Heart right ventricle (tissue), 16 donors: ENCODE results near the gene EIF1AD. TPM values are rescaled to one million over a fixed set of nuclear protein-coding genes. Genes with fewer than 3 reads are reported as not detected.

Experiments
- ATAC-seq, 8 donors: fragments of 200-7000 bp; cut with Tn5 transposase; one replicate each; pipeline ENCODE4 v1.9.1; 2020; ENCODE audit warnings: mild to moderate bottlenecking in 8 of 8, moderate library complexity in 8 of 8, moderate number of reproducible peaks in 1 of 8
- DNase-seq, 2 donors: peaks; one replicate each; pipeline ENCODE4 v3.0.0-alpha.2; 2020
- H3K27ac ChIP-seq, 10 donors: fragments of 200-600 bp; sonication (generic) in 2 of 10; one replicate each; pipeline versions ENCODE4 v1.5.0 to v1.8.0; 2020 to 2022; ENCODE audit warnings: mild to moderate bottlenecking in 3 of 10
- H3K27me3 ChIP-seq, 7 donors: fragments of 200-600 bp; one replicate each; pipeline ENCODE4 v1.8.0; 2021 to 2022; ENCODE audit warnings: mild to moderate bottlenecking in 2 of 7
- H3K36me3 ChIP-seq, 9 donors: fragments of 200-600 bp; sonication (generic) in 1 of 9; one replicate each; pipeline versions ENCODE4 v1.5.0 to v1.8.0; 2020 to 2022; ENCODE audit warnings: mild to moderate bottlenecking in 2 of 9
- H3K4me1 ChIP-seq, 9 donors: fragments of 200-600 bp; sonication (generic) in 1 of 9; one replicate each; pipeline versions ENCODE4 v1.5.0 to v1.8.0; 2020 to 2022; ENCODE audit warnings: mild to moderate bottlenecking in 4 of 9
- H3K4me3 ChIP-seq, 10 donors: fragments of 200-600 bp; sonication (generic) in 2 of 10; one replicate each; pipeline versions ENCODE4 v1.5.0 to v1.8.0; 2020 to 2022; ENCODE audit warnings: mild to moderate bottlenecking in 7 of 10, moderate library complexity in 2 of 10
- H3K9me3 ChIP-seq, 11 donors: fragments of 200-600 bp in 10 of 11; sonication (generic) in 2 of 11; one replicate each; pipeline versions ENCODE4 v1.5.0 to v1.8.0; 2013 to 2022; ENCODE audit warnings: mild to moderate bottlenecking in 2 of 11, control low read depth in 1 of 11, moderate library complexity in 1 of 11
- CTCF ChIP-seq, 9 donors: fragments of 200-600 bp; sonication (generic) in 2 of 9; IDR thresholded peaks; one replicate each; pipeline versions ENCODE4 v1.5.0 to v1.8.0; 2021 to 2022; ENCODE audit warnings: antibody characterized with exemption in 9 of 9, mild to moderate bottlenecking in 5 of 9, moderate library complexity in 1 of 9
- WGBS, 2 donors: extraction: QIAGEN DNeasy Blood & Tissue Kit; methylation state at CpG; one replicate each; pipeline ENCODE4 v1.1.7; 2013; ENCODE audit warnings: inconsistent platforms in 1 of 2; 5-methylcytosine and 5-hydroxymethylcytosine counted together
- intact Hi-C, 10 donors: fragments of 100-400 bp; cut with DNase I; formaldehyde crosslinking; loops; one replicate each; pipeline versions ENCODE4 v1.11.1 to v1.14.2; 2022
- polyA plus RNA-seq, 2 donors: library from polyadenylated mRNA; stranded (reverse); fragments of 200-250 nt; gene quantifications; one replicate each; pipeline ENCODE4 v1.2.3, GENCODE V29; 2013
- total RNA-seq, 10 donors: library from RNA; stranded (reverse); fragmentation: NEBNext Ultra II Directional in 3 of 10; extraction: Animal tissue kit (Norgen Biotek cat#: 25700) in 3 of 10; gene quantifications; one replicate each; pipeline versions ENCODE4 v1.2.1 to v1.2.4, GENCODE V29; 2021 to 2023
- donor health status: Arrhythmogenic right ventricular cardiomyopathy.
- donor health status: ischemic (EF 13 %, LVEDD 7.1; RV severe dilation, severe dysfunction).
- donor health status: healthy with polysubstance abuse.
- donor health status: DM: no; HTN: yes; CAD: no.
- donor health status: DM: no; HTN: no; CAD: no.
- donor health status: ischemic (EF 25% LVEDD 6.9; RV normal size, moderate dysfunction).
- donor health status: ischemic (EF 25% LVEDD 5.7; RV mildly dilated, moderate dysfunction).
- donor health status: healthy.
- donor health status: DM: yes; HTN: yes; CAD: no.
- donor health status: Ischemic cardiomyopathy.
- donor health status: ischemic (EF 35%, LVEDD 5.7; RV mildly dilated, moderate dysfunction).
- donor health status: nonischemic (EF 11% LVEDD 7.7; RV severe dilation, severe dysfunction).
- donor health status: DM: yes; HTN: yes; CAD: no.
- donor health status: PGD.
- donor health status: ischemic (EF 29% LVEDD 5.4; RV normal size, mild dysfunction).
- donor health status: nonischemic (EF 23%, LVEDD 6.1; RV moderate dilation, normal function).

The EIF1AD gene
- total and polyA plus RNA-seq, 12 donors = 15.1 to 30.0 (median 19.7) TPM

GRCh38 chr11:65997286-65997685 is 4.7 kb downstream of the EIF1AD start:
- no peaks in the 10 kb centered on the region for H3K9me3 ChIP-seq
- H3K4me3 ChIP-seq = no peak overlapping the region
- H3K36me3 ChIP-seq = peaks cover 0 to 57% (median 33%) of the 10 kb centered on the region in 9 donors
- DNase-seq = no peak
- no peak for TF ChIP-seq CTCF (IDR thresholded peaks at IDR 0.05)
- WGBS, 2 donors = 76 to 85% methylated on average over 2 of the region's 2 CpGs
- no peak overlapping the region for H3K27ac ChIP-seq
- intact Hi-C loops = loop anchor here in 2 of 10 donors (5.0 to 10.0 kb wide), 2 partner anchors 35 to 1112 kb away; partner anchors contain the start of gene SART1 (in 1 of the 2)
- no peak for ATAC-seq
- H3K4me1 ChIP-seq = peaks cover 6 to 25% (median 16%) of the 10 kb centered on the region in 9 donors
- H3K27me3 ChIP-seq = no peaks in the 10 kb centered on the region

GRCh38 chr11:65992056-65992455 is 9.9 kb downstream of the EIF1AD start:
- 73 to 78% methylated on average over 5 of the region's 5 CpGs for WGBS, 2 donors
- H3K4me1 ChIP-seq = peaks cover 0 to 7% (median 0%) of the 10 kb centered on the region in 9 donors
- intact Hi-C loops = loop anchor here in 1 of 10 donors (10.0 kb wide), 1 partner anchor 1107 kb away; no protein-coding TSS in a partner anchor

GRCh38 chr11:65988791-65989592 is 13.0 kb downstream of the EIF1AD start:
- DNase-seq (peak; percentile 56 to 93), ATAC-seq (peak; percentile 96 to 99 (median 98))
- Histone ChIP-seq H3K36me3 (peaks cover 0 to 12% (median 0%) of the 10 kb centered on the region in 9 donors), H3K27ac (no peak overlapping the region), H3K4me1 (peaks cover 0 to 10% (median 0%) of the 10 kb centered on the region in 9 donors), H3K9me3 (no peaks in the 10 kb centered on the region), H3K27me3 (no peaks in the 10 kb centered on the region), H3K4me3 (no peak overlapping the region)
- TF ChIP-seq CTCF (IDR thresholded peaks at IDR 0.05) = peak; percentile 77 to 99 (median 91)
- 21 to 22% methylated on average over 10 of the region's 10 CpGs for WGBS, 2 donors
- intact Hi-C loops = loop anchor here in 9 of 10 donors (1.0 to 10.0 kb wide), 13 partner anchors 102 to 1473 kb away; partner anchors contain the start of genes KAT5 (in 2 of the 9), AP5B1 (in 1 of the 9), FIBP (in 1 of the 9) and RNASEH2C (in 1 of the 9)

More at GRCh38 chr11:65992056-65992455, 9.9 kb downstream of the EIF1AD start:
- H3K9me3 ChIP-seq = no peaks in the 10 kb centered on the region
- H3K27ac ChIP-seq = no peak overlapping the region
- no peak for ATAC-seq
- no peak for TF ChIP-seq CTCF (IDR thresholded peaks at IDR 0.05)
- peaks cover 0 to 22% (median 4%) of the 10 kb centered on the region in 9 donors for H3K36me3 ChIP-seq
- no peak for DNase-seq
- H3K4me3 ChIP-seq = no peak overlapping the region
- no peaks in the 10 kb centered on the region for H3K27me3 ChIP-seq

GRCh38 chr11:65987336-65987735 is 14.6 kb downstream of the EIF1AD start:
- Histone ChIP-seq H3K36me3 (peaks cover 0 to 9% (median 0%) of the 10 kb centered on the region in 9 donors), H3K4me3 (no peak overlapping the region), H3K9me3 (no peaks in the 10 kb centered on the region), H3K27ac (no peak overlapping the region), H3K27me3 (no peaks in the 10 kb centered on the region), H3K4me1 (peaks cover 0 to 10% (median 0%) of the 10 kb centered on the region in 9 donors)
- intact Hi-C loops = loop anchor here in 9 of 10 donors (5.0 to 10.0 kb wide), 11 partner anchors 100 to 1475 kb away; partner anchors contain the start of genes KAT5 (in 2 of the 9), AP5B1 (in 1 of the 9), FIBP (in 1 of the 9) and RNASEH2C (in 1 of the 9)
- TF ChIP-seq CTCF (IDR thresholded peaks at IDR 0.05) = no peak
- no peak for DNase-seq
- ATAC-seq = no peak
- 79 to 92% methylated on average over 9 of the region's 9 CpGs for WGBS, 2 donors
